Measurements from ENCODE around the gene AK1. TPM values are rescaled to one million over a fixed set of nuclear protein-coding genes. Genes with fewer than 3 reads are reported as not detected.

Gene AK1
- total RNA-seq, 1 experiment from 2014 or later, result 31.6 TPM

DNA sequence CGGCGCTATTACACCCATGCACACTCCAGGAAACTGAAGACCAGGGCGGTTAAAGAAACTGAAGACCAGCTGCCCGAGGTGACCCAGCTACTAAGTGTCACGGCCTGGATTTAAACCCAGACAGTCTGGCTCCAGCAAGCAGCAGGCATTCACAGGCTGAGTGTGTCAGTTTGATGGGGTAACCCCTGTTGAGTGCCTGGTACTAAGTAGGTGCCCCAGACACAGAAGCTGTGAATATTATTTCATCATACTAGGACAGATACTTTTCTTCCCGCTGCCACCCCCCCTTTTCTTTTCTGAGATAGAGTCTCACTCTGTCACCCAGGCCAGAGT, 30.3 kb downstream of the AK1 start:
- Histone ChIP-seq H3K79me1 (ENCODE audit: insufficient read depth, low read depth, low read length, poor library complexity, severe bottlenecking) (no peaks in the 10 kb centered on the region), H2BK12ac (ENCODE audit: insufficient read length, low read depth, low read length) (no peak overlapping the region), H3K23ac (ENCODE audit: insufficient read length, low read depth, low read length) (no peak overlapping the region), H2BK5ac (ENCODE audit: insufficient read length, low read length) (no peak overlapping the region), H2BK15ac (ENCODE audit: low read depth, low read length) (no peak overlapping the region), H3K18ac (ENCODE audit: insufficient read length, low read depth, low read length) (no peak overlapping the region), H3K27ac (ENCODE audit: insufficient read length, low read depth, low read length) (no peak overlapping the region), H4K8ac (replicated peaks; ENCODE audit: insufficient read length, low read depth, low read length) (no peak overlapping the region), H3K79me2 (ENCODE audit: insufficient read depth, low read length) (no peaks in the 10 kb centered on the region), H2AFZ (ENCODE audit: low read length) (no peak overlapping the region), H3K14ac (ENCODE audit: insufficient read depth, low read length) (no peak overlapping the region), H2BK20ac (ENCODE audit: low read depth, low read length, poor library complexity, severe bottlenecking) (no peak overlapping the region), H4K20me1 (ENCODE audit: control insufficient read depth, insufficient read depth, insufficient read length) (no peaks in the 10 kb centered on the region), H3K4me2 (ENCODE audit: insufficient read depth, insufficient read length, low read length) (no peak overlapping the region), H3T11ph (ENCODE audit: low read length) (no peak overlapping the region), H2AK5ac (ENCODE audit: insufficient read length, low read length) (no peak overlapping the region), H3K56ac (ENCODE audit: insufficient read length, low read depth, low read length) (no peak overlapping the region), H3K4me1 (ENCODE audit: insufficient read depth, low read length) (no peaks in the 10 kb centered on the region), H4K91ac (ENCODE audit: insufficient read length, low read depth, low read length) (no peak overlapping the region), H2BK120ac (ENCODE audit: low read depth, low read length, poor library complexity, severe bottlenecking) (no peak overlapping the region), H3K9me3 (ENCODE audit: control insufficient read depth, low read depth, low read length) (no peaks in the 10 kb centered on the region), H3K23me2 (ENCODE audit: insufficient read length, low read depth, low read length, poor library complexity, severe bottlenecking) (no peaks in the 10 kb centered on the region), H3K9ac (ENCODE audit: extremely low read depth, insufficient read length, low read length) (no peak overlapping the region), H4K5ac (ENCODE audit: insufficient read length, low read depth, low read length) (no peak overlapping the region), H3K27me3 (ENCODE audit: insufficient read depth, low read length) (no peaks in the 10 kb centered on the region), H3K4ac (ENCODE audit: low read depth, low read length) (no peak overlapping the region)
- Mint-ChIP-seq H3K27ac (no peak overlapping the region), H3K27me3 (ENCODE audit: low read depth) (peaks cover 2% of the 10 kb centered on the region), H3K4me3 (no peak overlapping the region), H3K36me3 (ENCODE audit: insufficient read depth in 1 of 3, low read depth in 3 of 3) (peaks cover 0 to 8% (median 4%) of the 10 kb centered on the region in 3 experiments; a peak in 3 of 7 replicates), H3K4me1 (peaks cover 4 to 6% of the 10 kb centered on the region in 2 experiments; a peak in 3 of 4 replicates), H3K9me3 (peaks cover 5 to 12% of the 10 kb centered on the region in 2 experiments; a peak in 3 of 5 replicates)
- TF ChIP-seq, protein P1, sequence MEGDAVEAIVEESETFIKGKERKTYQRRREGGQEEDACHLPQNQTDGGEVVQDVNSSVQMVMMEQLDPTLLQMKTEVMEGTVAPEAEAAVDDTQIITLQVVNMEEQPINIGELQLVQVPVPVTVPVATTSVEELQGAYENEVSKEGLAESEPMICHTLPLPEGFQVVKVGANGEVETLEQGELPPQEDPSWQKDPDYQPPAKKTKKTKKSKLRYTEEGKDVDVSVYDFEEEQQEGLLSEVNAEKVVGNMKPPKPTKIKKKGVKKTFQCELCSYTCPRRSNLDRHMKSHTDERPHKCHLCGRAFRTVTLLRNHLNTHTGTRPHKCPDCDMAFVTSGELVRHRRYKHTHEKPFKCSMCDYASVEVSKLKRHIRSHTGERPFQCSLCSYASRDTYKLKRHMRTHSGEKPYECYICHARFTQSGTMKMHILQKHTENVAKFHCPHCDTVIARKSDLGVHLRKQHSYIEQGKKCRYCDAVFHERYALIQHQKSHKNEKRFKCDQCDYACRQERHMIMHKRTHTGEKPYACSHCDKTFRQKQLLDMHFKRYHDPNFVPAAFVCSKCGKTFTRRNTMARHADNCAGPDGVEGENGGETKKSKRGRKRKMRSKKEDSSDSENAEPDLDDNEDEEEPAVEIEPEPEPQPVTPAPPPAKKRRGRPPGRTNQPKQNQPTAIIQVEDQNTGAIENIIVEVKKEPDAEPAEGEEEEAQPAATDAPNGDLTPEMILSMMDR (conservative IDR thresholded peaks at IDR 0.05), result no peak
- DNase-seq, result no peak
- no CpG with 5 or more reads among the region's 6 CpGs for WGBS (ENCODE audit: extremely low coverage, insufficient read length, low lambda C conversion rate)

Measured in H9 (cell line).